Trophoblast cell (in vitro differentiated cells and primary cell): ENCODE results near the gene PRPF40A.

ENCODE experiments used
- DNase-seq, 2 donors: peaks; one replicate each; pipeline ENCODE4 v3.0.0-alpha.2; 2016
- H2AFZ ChIP-seq: 2 replicates; pipeline ENCODE4 v1.6.1; 2013; ENCODE audit warnings: low read length, moderate library complexity, mild to moderate bottlenecking; ENCODE audit not compliant: insufficient read depth, poor library complexity
- H2AK5ac ChIP-seq: 2 replicates; pipeline ENCODE4 v1.6.1; 2013; ENCODE audit warnings: mild to moderate bottlenecking, low read length
- H2BK120ac ChIP-seq: 2 replicates; pipeline ENCODE4 v1.6.1; 2013; ENCODE audit warnings: low read length, mild to moderate bottlenecking, moderate library complexity; ENCODE audit not compliant: insufficient read depth, poor library complexity
- H2BK12ac ChIP-seq: 2 replicates; pipeline ENCODE4 v1.6.1; 2013; ENCODE audit warnings: mild to moderate bottlenecking, low read length, moderate library complexity
- H2BK5ac ChIP-seq: 2 replicates; pipeline ENCODE4 v1.6.1; 2013; ENCODE audit warnings: low read length, low read depth, moderate library complexity, mild to moderate bottlenecking; ENCODE audit not compliant: poor library complexity
- H3K14ac ChIP-seq: 2 replicates; pipeline ENCODE4 v1.6.1; 2013; ENCODE audit warnings: mild to moderate bottlenecking, low read length
- H3K18ac ChIP-seq: 2 replicates; pipeline ENCODE4 v1.6.1; 2013; ENCODE audit warnings: mild to moderate bottlenecking, low read length
- H3K23ac ChIP-seq: 2 replicates; pipeline ENCODE4 v1.6.1; 2013; ENCODE audit warnings: low read length
- H3K27ac ChIP-seq: 2 replicates; pipeline ENCODE4 v1.5.1; 2013; ENCODE audit warnings: low read depth, mild to moderate bottlenecking, inconsistent platforms, low read length, moderate library complexity
- H3K27me3 ChIP-seq: 2 replicates; pipeline ENCODE4 v1.6.1; 2013; ENCODE audit warnings: inconsistent platforms, mild to moderate bottlenecking, low read length, moderate library complexity; ENCODE audit not compliant: insufficient read depth
- H3K36me3 ChIP-seq, 2 experiments: 1 replicate in 1 of 2; 2 replicates in 1 of 2; pipeline ENCODE4 v1.6.1; 2013; ENCODE audit warnings: low read length in 2 of 2, mild to moderate bottlenecking in 2 of 2, moderate library complexity in 1 of 2; ENCODE audit not compliant: insufficient read depth in 2 of 2, control insufficient read depth in 1 of 2
- H3K4ac ChIP-seq: 2 replicates; pipeline ENCODE4 v1.6.1; 2013; ENCODE audit warnings: low read depth, mild to moderate bottlenecking, low read length, moderate library complexity
- H3K4me1 ChIP-seq, 2 experiments: 1 replicate in 1 of 2; 2 replicates in 1 of 2; pipeline ENCODE4 v1.6.1; 2013; ENCODE audit warnings: low read length in 2 of 2, mild to moderate bottlenecking in 2 of 2, moderate library complexity in 1 of 2; ENCODE audit not compliant: insufficient read depth in 2 of 2, control insufficient read depth in 1 of 2
- H3K4me2 ChIP-seq: 2 replicates; pipeline ENCODE4 v1.6.1; 2013; ENCODE audit warnings: inconsistent platforms, mild to moderate bottlenecking, low read length, moderate library complexity
- H3K4me3 ChIP-seq: 2 replicates; pipeline ENCODE4 v1.5.1; 2013; ENCODE audit warnings: mild to moderate bottlenecking, low read depth, low read length, inconsistent platforms
- H3K79me1 ChIP-seq: one replicate; pipeline ENCODE4 v1.6.1; 2013; ENCODE audit warnings: low read length
- H3K79me2 ChIP-seq: 2 replicates; pipeline ENCODE4 v1.6.1; 2013; ENCODE audit warnings: low read length, mild to moderate bottlenecking; ENCODE audit not compliant: control insufficient read depth, insufficient read depth, poor library complexity
- H3K9ac ChIP-seq: 2 replicates; pipeline ENCODE4 v1.6.1; 2013; ENCODE audit warnings: mild to moderate bottlenecking, low read length
- H3K9me3 ChIP-seq: 2 replicates; pipeline ENCODE4 v1.6.1; 2013; ENCODE audit warnings: low read depth, mild to moderate bottlenecking, control low read depth, inconsistent platforms, low read length; ENCODE audit not compliant: insufficient read depth
- H4K12ac ChIP-seq: 2 replicates; pipeline ENCODE4 v1.6.1; 2013; ENCODE audit warnings: low read depth, mild to moderate bottlenecking, low read length, moderate library complexity
- H4K8ac ChIP-seq: 2 replicates; pipeline ENCODE4 v1.6.1; 2013; ENCODE audit warnings: low read depth, mild to moderate bottlenecking, low read length, moderate library complexity
- H4K91ac ChIP-seq: one replicate; pipeline ENCODE4 v1.6.1; 2013; ENCODE audit warnings: low read depth, mild to moderate bottlenecking, low read length, moderate library complexity
- WGBS: extraction: QIAGEN DNeasy Blood & Tissue Kit; methylation state at CpG from one replicate; pipeline ENCODE4 v1.1.7; 2013; ENCODE audit warnings: missing lambda C conversion rate; ENCODE audit not compliant: insufficient read length, insufficient coverage; ENCODE audit errors: extremely low coverage; 5-methylcytosine and 5-hydroxymethylcytosine counted together

PRPF40A gene

GRCh38 chr2:152676461-152676860 is 40.8 kb downstream of the PRPF40A start:
- no CpG with 5 or more reads among the region's 3 CpGs for WGBS
- Histone ChIP-seq H3K4me3 (no peak overlapping the region), H2BK120ac (no peak overlapping the region), H3K79me1 (no peaks in the 10 kb centered on the region), H3K9ac (no peak overlapping the region), H3K14ac (no peak overlapping the region), H4K8ac (no peak overlapping the region), H3K79me2 (no peaks in the 10 kb centered on the region), H2AK5ac (no peak overlapping the region), H4K91ac (no peak overlapping the region), H3K27me3 (no peaks in the 10 kb centered on the region), H3K4me1 (no peaks in the 10 kb centered on the region), H3K4ac (no peak overlapping the region), H2BK12ac (no peak overlapping the region), H4K12ac (no peak overlapping the region), H3K4me2 (no peak overlapping the region), H3K36me3 (peaks cover 7 to 13% of the 10 kb centered on the region in 2 experiments), H2AFZ (no peak overlapping the region), H2BK5ac (no peak overlapping the region), H3K23ac (no peak overlapping the region), H3K18ac (no peak overlapping the region), H3K9me3 (no peaks in the 10 kb centered on the region), H3K27ac (no peak overlapping the region)
- no peak for DNase-seq

- Histone ChIP-seq H3K79me2 (no peaks in the 10 kb centered on the region), H3K18ac (no peak overlapping the region), H4K91ac (no peak overlapping the region), H4K8ac (no peak overlapping the region), H3K9ac (no peak overlapping the region), H2BK120ac (no peak overlapping the region), H3K14ac (no peak overlapping the region), H2AK5ac (no peak overlapping the region), H3K4me2 (no peak overlapping the region), H3K27me3 (no peaks in the 10 kb centered on the region), H3K4me3 (no peak overlapping the region), H2AFZ (no peak overlapping the region), H3K79me1 (no peaks in the 10 kb centered on the region), H3K4me1 (no peaks in the 10 kb centered on the region), H2BK12ac (no peak overlapping the region), H3K27ac (no peak overlapping the region), H3K36me3 (peaks cover 8 to 15% of the 10 kb centered on the region in 2 experiments), H3K9me3 (no peaks in the 10 kb centered on the region), H3K23ac (no peak overlapping the region), H2BK5ac (no peak overlapping the region), H4K12ac (no peak overlapping the region), H3K4ac (no peak overlapping the region)
- WGBS = no CpG with 5 or more reads among the region's 4 CpGs
- no peak for DNase-seq
Measured at GRCh38 chr2:152674334-152674733, 42.9 kb downstream of the PRPF40A start.

- Histone ChIP-seq H3K14ac (no peak overlapping the region), H3K23ac (no peak overlapping the region), H2AFZ (no peak overlapping the region), H3K79me1 (no peaks in the 10 kb centered on the region), H2BK12ac (no peak overlapping the region), H3K18ac (peak overlapping the region; percentile 65), H4K91ac (no peak overlapping the region), H3K4ac (no peak overlapping the region), H2AK5ac (no peak overlapping the region), H2BK5ac (no peak overlapping the region), H3K9ac (no peak overlapping the region), H2BK120ac (no peak overlapping the region), H3K27ac (no peak overlapping the region), H4K12ac (peak overlapping the region; percentile 51), H4K8ac (no peak overlapping the region), H3K27me3 (no peaks in the 10 kb centered on the region), H3K4me3 (no peak overlapping the region), H3K9me3 (no peaks in the 10 kb centered on the region), H3K4me2 (no peak overlapping the region), H3K4me1 (no peaks in the 10 kb centered on the region), H3K79me2 (no peaks in the 10 kb centered on the region), H3K36me3 (peaks cover 18 to 22% of the 10 kb centered on the region in 2 experiments)
- WGBS = no CpG with 5 or more reads among the region's 7 CpGs
- DNase-seq = peak in 1 of 2 donors; percentile 41
Measured at GRCh38 chr2:152664725-152665124, 52.5 kb downstream of the PRPF40A start.

- no peaks in the 10 kb centered on the region for H3K4me1 ChIP-seq
- H2AFZ ChIP-seq = no peak overlapping the region
- no peak overlapping the region for H3K18ac ChIP-seq
- H3K27me3 ChIP-seq = no peaks in the 10 kb centered on the region
- no peaks in the 10 kb centered on the region for H3K79me2 ChIP-seq
- H2BK5ac ChIP-seq = no peak overlapping the region
- H3K23ac ChIP-seq = no peak overlapping the region
- H2BK12ac ChIP-seq = no peak overlapping the region
- no peak overlapping the region for H3K9ac ChIP-seq
- no peak overlapping the region for H3K14ac ChIP-seq
- H3K4ac ChIP-seq = no peak overlapping the region
- no peak overlapping the region for H3K4me3 ChIP-seq
- no peak for DNase-seq
- H3K27ac ChIP-seq = no peak overlapping the region
- H3K9me3 ChIP-seq = no peaks in the 10 kb centered on the region
- H3K4me2 ChIP-seq = no peak overlapping the region
- peaks cover 15 to 25% of the 10 kb centered on the region in 2 experiments for H3K36me3 ChIP-seq
- H4K91ac ChIP-seq = no peak overlapping the region
- H2BK120ac ChIP-seq = no peak overlapping the region
- WGBS = no CpG with 5 or more reads among the region's 4 CpGs
- no peaks in the 10 kb centered on the region for H3K79me1 ChIP-seq
- H4K8ac ChIP-seq = no peak overlapping the region
- H2AK5ac ChIP-seq = no peak overlapping the region
- H4K12ac ChIP-seq = no peak overlapping the region
Measured at GRCh38 chr2:152661076-152661475, 56.2 kb downstream of the PRPF40A start.
